Stimulated activated CD8-positive, alpha-beta memory T cell treated with anti-CD3 and anti-CD28 coated beads, Interleukin-7, amount 100 ng/mL, for 48 hours (primary cell): Measurements from ENCODE around the gene IST1.

ENCODE experiments used
- DNase-seq, 2 donors: peaks; one replicate each; pipeline ENCODE4 v3.0.0-alpha.2; 2020; ENCODE audit warnings: low read depth in 1 of 2; ENCODE audit errors: extremely low read depth in 1 of 2

Gene IST1

DNA sequence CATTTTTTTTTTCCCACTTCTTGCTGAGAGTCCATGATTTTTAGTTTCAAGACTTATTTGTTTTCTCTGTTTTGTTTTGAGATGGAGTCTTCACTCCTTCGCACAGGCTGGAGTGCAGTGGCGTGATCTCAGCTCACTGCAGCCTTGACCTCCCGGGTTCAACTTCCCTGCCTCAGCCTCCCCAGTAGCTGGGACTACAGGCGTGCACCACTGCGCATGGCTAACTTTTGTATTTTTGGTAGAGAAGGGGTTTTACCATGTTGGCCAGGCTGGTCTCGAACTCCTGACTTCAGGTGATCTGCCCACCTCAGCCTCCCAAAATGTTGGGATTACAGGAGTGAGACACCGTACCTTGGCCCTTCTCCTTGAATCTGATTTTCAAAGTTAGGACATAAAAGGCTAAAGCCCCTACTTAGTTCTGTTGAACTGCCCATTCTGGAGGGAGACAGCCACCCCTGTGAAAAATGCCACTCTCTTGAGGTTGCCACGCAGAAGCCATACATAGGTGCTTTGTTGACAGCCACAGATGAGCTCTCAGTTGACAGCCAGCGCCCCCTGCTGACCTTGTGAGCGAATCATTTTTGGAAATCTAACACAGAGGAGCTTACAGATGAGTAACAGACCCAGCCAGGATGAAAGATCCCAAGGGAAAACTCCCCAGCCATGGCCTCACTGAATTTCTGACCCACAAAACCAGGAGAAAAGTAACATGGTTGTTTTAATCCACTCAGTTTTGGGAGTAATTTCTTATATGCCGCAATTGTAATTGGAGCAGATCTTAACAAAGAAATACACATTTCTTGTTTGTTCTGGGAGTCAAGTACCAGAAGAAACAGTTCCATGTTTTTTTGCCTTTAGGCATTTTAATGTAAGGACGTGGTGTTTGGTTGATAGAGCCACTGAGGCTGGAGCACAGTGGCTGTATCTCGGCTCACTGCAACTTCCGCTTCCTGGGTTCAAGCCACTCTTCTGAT lies 66.0 kb downstream of the IST1 start:
- peak; percentile 50 to 67 for DNase-seq

GRCh38 chr16:71963125-71963875 lies 68.0 kb downstream of the IST1 start:
- no peak for DNase-seq

DNA sequence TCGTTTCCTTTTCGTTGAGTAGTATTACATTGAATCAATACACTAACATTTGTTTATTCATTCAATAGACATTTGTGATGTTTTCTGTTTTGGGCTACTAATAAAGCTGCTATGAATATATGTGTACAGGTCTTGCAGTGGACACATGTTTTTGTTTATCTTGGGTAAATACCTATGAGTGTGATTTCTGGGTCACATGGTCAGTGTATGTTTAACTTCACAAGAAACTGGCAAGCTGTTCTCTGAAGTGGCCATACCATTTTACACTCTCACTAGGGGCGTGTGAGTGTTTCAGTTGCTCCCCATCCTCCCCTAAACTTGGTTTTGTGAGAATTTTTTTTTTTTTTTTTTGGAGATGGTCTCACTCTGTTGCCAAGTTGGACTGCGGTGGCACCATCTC lies 69.9 kb downstream of the IST1 start:
- DNase-seq: no peak

GRCh38 chr16:71966932-71967331 lies 71.6 kb downstream of the IST1 start:
- no peak for DNase-seq

GRCh38 chr16:71969353-71969752 lies 74.0 kb downstream of the IST1 start:
- no peak for DNase-seq

GRCh38 chr16:71971571-71971970 lies 76.2 kb downstream of the IST1 start:
- no peak for DNase-seq

GRCh38 chr16:71972356-71972755 lies 77.0 kb downstream of the IST1 start:
- DNase-seq: no peak

DNA sequence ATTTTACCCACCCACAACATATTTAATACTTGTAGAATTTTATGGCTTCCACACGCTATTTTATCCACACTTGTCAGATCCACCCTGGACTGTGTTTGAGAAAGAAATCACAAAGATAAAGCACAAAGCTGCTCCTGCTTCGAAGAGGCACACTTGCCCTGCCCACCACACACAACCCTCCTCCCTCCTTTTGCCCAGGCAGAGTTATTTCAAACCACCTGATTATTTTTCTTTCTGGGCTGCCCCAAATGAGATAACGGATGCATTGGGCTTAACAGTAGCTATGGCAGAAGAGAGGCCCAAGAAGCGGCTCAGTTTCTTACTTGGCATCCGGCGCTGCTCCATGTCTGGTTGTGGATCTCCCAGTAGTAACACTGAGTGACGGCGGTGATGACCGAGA lies 77.7 kb downstream of the IST1 start:
- DNase-seq: no peak

DNA sequence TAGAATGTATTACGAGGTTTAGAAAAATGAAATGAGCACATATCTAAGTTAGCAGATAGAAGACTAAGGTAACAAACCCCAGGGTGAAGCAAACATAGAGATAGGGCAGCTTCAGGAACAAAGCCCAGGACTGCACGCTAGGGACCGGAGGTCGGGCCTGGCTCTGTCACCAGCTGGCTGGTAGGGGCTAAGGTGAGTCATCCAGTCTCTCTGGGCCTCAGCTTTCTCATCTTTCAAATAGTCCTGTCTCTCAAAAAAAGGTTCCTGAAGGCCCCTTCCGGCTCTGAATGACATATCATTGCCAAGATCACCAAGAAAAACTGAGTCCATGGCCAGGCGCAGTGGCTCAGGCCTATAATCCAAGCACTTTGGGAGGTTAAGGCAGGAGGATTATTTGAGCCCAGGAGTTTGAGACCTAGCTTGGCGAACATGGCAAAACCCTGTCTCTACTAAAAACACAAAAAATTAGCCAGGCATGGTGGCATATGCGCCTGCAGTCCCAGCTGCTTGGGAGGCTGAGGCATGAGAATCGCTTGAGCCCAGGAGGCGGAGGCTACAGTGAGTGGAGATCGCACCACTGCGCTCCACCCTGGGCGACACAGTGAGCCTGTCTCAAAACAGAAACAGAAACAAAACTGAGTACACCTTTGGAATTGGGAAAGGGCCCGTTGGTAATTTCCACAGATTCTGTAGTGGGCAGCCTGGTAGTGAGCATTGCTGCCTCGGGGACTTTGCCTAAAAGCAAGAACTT lies 78.9 kb downstream of the IST1 start:
- no peak for DNase-seq
